Measurements from ENCODE around the gene NLRP5.
"Not testable (repeated sequence)": the region's sequence is repeated elsewhere in the genome, so short reads cannot be mapped to it uniquely, and the experiment has no call there.

NLRP5 gene

DNA sequence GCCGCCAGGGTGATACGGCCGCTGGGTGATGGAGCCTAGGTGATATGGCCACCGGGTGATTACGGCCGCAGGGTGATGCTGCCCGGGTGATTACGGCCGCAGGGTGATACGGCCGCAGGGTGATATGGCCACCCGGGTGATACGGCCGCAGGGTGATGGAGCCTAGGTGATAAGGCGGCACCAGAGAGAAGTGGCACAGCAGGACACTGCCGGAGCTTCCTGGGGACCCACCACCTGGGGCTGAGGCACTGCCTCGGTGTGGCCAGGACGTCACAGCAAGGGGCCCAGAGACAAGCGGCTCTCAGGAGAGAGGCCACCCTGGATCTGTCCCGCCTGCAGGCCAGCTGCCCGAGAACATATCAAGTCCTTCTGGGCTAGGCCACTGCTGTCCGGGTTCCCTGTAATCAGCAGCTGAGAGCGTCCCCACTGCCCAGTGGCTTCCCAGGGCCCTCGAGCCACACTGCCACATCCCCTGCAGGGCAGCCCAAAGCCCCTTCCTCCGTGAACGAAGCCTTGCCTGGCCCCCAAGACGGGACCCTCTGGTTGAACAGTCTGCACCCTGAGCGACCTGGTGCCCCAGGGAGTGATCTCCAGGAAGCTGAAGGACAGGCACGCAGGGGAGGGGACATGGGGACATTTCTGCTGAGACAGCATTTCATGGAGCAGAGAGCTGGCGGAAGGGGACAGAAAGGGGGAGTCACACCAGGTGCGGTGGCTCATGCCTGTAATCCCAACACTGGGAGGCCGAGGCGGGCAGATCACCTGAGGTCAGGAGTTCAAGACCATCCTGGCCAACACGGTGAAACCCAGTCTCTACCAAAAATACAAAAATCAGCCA is 112.4 kb downstream of the NLRP5 start:
- H3K79me2 ChIP-seq (ENCODE audit: control insufficient read depth, insufficient read depth, low read length, unreplicated experiment) = peaks cover 10% of the 10 kb centered on the region
- H3K4me1 ChIP-seq (ENCODE audit: control insufficient read depth, insufficient read depth, low read length, unreplicated experiment) = no peaks in the 10 kb centered on the region
- H2AFZ ChIP-seq (ENCODE audit: low read length, unreplicated experiment) = no peak overlapping the region
- H3K27ac ChIP-seq (ENCODE audit: low read depth, low read length) = no peak overlapping the region
- H3K4me3 ChIP-seq (ENCODE audit: low read depth, low read length) = no peak overlapping the region
- H3K36me3 ChIP-seq (ENCODE audit: insufficient read depth, low read length) = no peaks in the 10 kb centered on the region
- no peaks in the 10 kb centered on the region for H3K27me3 ChIP-seq (ENCODE audit: insufficient read depth, low read length)

DNA sequence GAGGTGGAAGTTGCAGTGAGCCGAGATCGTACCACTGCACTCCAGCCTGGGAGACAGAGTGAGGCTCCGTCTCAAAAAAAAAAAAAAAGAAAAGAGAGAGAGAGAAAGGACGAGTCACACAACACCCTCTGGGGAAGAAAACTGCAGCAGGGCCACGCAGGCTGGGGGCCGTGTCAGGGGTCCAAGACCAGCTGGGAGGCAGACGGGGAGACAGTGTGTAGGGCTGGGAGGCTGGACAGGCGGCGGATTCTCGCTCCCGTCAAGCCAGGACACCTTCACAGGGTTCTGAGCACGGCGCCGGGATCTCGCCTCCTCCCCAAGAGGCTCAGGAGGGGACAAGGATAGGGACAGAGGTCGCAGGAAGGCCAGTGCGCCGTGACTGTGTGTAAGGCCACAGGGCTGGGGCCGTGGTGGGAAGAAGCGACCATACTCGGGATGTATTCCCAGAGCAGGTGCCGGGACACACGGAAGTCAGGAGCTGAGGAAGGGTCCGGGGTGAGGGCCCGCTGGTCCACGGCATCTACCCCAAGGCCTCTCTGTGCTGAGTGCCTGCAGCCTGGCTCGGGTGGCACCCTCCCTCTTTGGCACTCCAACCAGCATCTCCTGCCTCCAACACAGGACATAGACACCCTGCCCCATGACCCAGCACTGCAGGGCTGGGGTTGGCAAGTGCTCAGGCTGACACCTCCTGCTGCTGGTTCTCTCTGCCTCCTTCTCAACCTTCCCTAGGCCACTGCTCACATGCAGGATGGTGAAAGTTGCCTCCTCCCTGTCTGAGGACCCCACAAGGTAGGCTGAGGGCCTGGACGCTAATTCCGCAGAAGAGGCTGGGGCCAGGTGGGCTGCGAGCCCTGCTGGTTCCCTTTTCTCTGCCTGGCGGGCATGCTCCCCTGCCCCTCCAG is 113.3 kb downstream of the NLRP5 start:
- Histone ChIP-seq H3K36me3 (ENCODE audit: insufficient read depth, low read length) (no peaks in the 10 kb centered on the region), H3K27me3 (ENCODE audit: insufficient read depth, low read length) (no peaks in the 10 kb centered on the region), H3K27ac (ENCODE audit: low read depth, low read length) (no peak overlapping the region), H3K79me2 (ENCODE audit: control insufficient read depth, insufficient read depth, low read length, unreplicated experiment) (peaks cover 17% of the 10 kb centered on the region), H2AFZ (ENCODE audit: low read length, unreplicated experiment) (no peak overlapping the region), H3K4me3 (ENCODE audit: low read depth, low read length) (no peak overlapping the region), H3K4me1 (ENCODE audit: control insufficient read depth, insufficient read depth, low read length, unreplicated experiment) (no peaks in the 10 kb centered on the region)

DNA sequence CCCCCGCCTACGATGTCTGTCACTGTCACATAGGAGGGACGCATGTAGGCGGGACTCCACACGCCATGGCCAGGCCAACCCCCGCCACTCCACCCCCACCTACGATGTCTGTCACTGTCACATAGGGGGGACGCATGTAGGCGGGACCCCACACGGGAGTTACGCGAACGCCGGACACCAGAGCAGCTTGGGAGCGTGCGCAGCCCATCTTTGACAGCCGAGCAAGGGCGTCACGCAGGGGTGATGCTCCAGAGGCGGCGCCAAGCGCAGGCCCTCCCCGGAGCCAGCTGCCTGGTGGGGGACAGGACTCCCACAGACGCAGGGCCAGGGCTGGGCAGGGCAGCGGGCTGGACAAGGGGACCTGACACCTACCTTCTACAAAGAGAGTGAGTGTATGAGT is 114.5 kb downstream of the NLRP5 start:
- no peaks in the 10 kb centered on the region for H3K4me1 ChIP-seq (ENCODE audit: control insufficient read depth, insufficient read depth, low read length, unreplicated experiment)
- H3K27ac ChIP-seq (ENCODE audit: low read depth, low read length) = no peak overlapping the region
- H3K27me3 ChIP-seq (ENCODE audit: insufficient read depth, low read length) = no peaks in the 10 kb centered on the region
- no peaks in the 10 kb centered on the region for H3K36me3 ChIP-seq (ENCODE audit: insufficient read depth, low read length)
- H3K4me3 ChIP-seq (ENCODE audit: low read depth, low read length) = no peak overlapping the region
- H3K79me2 ChIP-seq (ENCODE audit: control insufficient read depth, insufficient read depth, low read length, unreplicated experiment) = peaks cover 26% of the 10 kb centered on the region
- H2AFZ ChIP-seq (ENCODE audit: low read length, unreplicated experiment) = no peak overlapping the region

DNA sequence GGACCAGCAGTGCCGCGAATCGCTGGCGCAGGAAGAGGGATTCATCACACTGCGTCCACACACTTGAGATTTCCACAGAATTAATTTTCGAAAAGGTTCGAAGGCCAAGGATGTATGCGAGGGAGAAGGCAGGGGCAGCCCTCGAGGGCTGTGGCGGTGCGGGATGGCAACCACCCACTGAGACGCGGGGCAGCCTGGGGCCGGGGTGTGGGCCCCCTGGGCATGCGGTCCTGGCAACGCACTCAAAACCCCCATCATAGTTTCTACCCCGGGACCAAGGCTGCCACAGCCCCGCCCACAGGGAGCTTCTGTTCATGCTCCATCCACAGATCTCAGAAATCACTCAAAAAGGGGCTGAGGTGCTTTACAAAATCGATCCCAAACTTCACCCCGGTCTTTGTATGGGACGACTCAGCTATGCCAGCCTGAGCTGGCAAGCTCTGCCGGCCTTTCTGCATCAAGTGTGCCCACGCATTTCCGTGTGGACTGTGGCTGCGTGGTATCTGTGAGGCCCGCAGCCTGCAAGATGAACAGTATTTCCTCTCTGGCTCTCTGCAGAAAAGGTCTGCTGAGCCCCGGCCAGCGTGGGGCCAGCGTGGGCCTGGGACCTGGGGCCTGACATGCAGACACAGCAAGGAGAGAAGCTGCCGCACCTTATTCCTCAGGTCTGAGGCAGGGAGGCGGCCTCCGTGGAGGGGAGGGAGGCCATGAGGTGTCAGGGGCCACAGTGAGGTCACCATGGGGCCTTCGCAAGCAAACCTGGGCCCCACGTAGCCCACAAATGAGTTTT is 115.4 kb downstream of the NLRP5 start:
- Histone ChIP-seq H3K36me3 (ENCODE audit: insufficient read depth, low read length) (no peaks in the 10 kb centered on the region), H3K79me2 (ENCODE audit: control insufficient read depth, insufficient read depth, low read length, unreplicated experiment) (peaks cover 34% of the 10 kb centered on the region)

DNA sequence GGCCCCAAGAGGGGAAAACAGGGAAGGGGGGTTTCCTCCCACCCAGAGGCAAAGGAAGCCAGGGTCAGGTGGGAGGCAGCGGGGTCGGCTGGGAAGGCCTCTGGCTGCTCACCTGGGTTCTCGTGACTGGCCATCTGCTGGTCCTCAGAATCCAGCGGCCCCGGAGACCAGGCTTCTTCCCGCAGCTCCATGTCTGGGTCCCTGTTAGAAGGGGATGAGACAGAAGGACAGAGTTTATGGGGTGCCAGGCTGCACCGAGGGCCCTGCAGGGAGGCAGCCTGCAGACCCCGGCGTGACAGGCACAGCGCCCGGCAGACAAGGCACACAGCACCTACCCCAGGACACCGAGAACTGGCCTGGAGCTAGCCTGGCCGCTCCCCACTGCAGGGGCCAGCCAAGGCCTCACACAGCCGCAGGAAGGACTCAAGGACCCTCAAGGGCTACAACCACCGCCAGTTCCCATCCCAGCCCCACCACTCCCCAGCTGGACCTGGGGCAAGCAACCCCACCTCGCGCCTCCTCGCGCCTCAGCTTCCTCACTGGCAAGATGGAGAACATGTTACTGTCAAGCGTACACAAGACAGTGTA is 116.5 kb downstream of the NLRP5 start:
- Histone ChIP-seq H3K27ac (ENCODE audit: low read depth, low read length) (no peak overlapping the region), H3K4me1 (ENCODE audit: control insufficient read depth, insufficient read depth, low read length, unreplicated experiment) (no peaks in the 10 kb centered on the region), H3K36me3 (ENCODE audit: insufficient read depth, low read length) (no peaks in the 10 kb centered on the region), H2AFZ (ENCODE audit: low read length, unreplicated experiment) (no peak overlapping the region), H3K27me3 (ENCODE audit: insufficient read depth, low read length) (no peaks in the 10 kb centered on the region), H3K79me2 (ENCODE audit: control insufficient read depth, insufficient read depth, low read length, unreplicated experiment) (peaks cover 43% of the 10 kb centered on the region), H3K4me3 (ENCODE audit: low read depth, low read length) (no peak overlapping the region)

More for the DNA sequence above, 115.4 kb downstream of the NLRP5 start:
- Histone ChIP-seq H3K4me1 (ENCODE audit: control insufficient read depth, insufficient read depth, low read length, unreplicated experiment) (no peaks in the 10 kb centered on the region), H2AFZ (ENCODE audit: low read length, unreplicated experiment) (no peak overlapping the region), H3K4me3 (ENCODE audit: low read depth, low read length) (no peak overlapping the region), H3K27ac (ENCODE audit: low read depth, low read length) (no peak overlapping the region), H3K27me3 (ENCODE audit: insufficient read depth, low read length) (no peaks in the 10 kb centered on the region)

DNA sequence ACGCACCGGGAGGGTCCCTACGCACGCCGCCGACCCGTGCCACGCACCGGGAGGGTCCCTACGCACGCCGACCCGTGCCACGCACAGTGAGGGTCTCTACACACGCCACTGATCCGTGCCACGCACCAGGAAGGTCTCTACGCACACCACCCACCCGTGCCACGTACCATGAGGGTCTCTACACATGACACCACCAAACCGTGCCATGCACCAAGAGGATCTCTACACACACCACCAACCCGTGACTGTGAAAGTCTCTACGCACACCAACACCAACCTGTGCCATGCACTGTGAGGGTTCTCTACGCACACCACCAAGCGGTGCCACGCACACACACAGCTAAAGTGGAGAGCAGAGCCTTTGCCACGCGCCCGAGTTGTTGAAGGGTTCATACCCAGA is 117.8 kb downstream of the NLRP5 start:
- H3K4me1 ChIP-seq (ENCODE audit: control insufficient read depth, insufficient read depth, low read length, unreplicated experiment) = peaks cover 11% of the 10 kb centered on the region
- no peak overlapping the region for H3K4me3 ChIP-seq (ENCODE audit: low read depth, low read length)
- no peak overlapping the region for H3K27ac ChIP-seq (ENCODE audit: low read depth, low read length)
- H3K79me2 ChIP-seq (ENCODE audit: control insufficient read depth, insufficient read depth, low read length, unreplicated experiment) = peaks cover 56% of the 10 kb centered on the region
- no peaks in the 10 kb centered on the region for H3K27me3 ChIP-seq (ENCODE audit: insufficient read depth, low read length)
- H2AFZ ChIP-seq (ENCODE audit: low read length, unreplicated experiment) = no peak overlapping the region
- H3K36me3 ChIP-seq (ENCODE audit: insufficient read depth, low read length) = no peaks in the 10 kb centered on the region

DNA sequence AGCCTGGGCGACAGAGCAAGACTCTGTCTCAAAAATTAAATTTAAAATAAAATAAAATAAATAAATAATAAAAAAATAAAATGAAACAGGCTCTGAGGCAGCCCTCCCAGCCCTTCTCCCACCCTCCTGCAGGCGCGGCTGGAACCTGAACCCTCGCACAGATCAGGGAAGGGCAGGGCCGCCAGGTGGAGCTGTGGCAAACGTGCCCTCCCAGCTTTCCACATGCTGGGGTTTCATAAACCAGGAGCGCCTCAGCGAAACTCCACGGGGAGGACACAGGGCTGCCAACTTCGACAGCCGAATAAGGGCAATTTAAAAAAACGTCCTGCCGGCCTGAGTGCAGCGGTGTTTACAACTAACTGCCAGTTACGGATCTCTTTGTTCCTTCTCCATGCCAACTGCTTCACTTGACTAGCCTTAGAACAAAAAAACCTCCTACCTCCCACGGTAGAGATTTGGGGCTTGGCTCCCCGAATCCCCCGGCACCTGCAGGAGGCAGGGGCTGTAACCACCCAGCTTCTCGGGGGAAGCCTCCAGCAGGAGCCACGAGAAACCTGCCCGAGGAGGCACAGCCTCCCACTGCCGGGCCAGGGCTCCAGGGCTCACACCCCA is 118.6 kb downstream of the NLRP5 start:
- Histone ChIP-seq H3K36me3 (ENCODE audit: insufficient read depth, low read length) (no peaks in the 10 kb centered on the region), H3K79me2 (ENCODE audit: control insufficient read depth, insufficient read depth, low read length, unreplicated experiment) (peaks cover 62% of the 10 kb centered on the region), H3K4me1 (ENCODE audit: control insufficient read depth, insufficient read depth, low read length, unreplicated experiment) (peaks cover 14% of the 10 kb centered on the region), H3K27ac (ENCODE audit: low read depth, low read length) (no peak overlapping the region), H2AFZ (ENCODE audit: low read length, unreplicated experiment) (no peak overlapping the region), H3K27me3 (ENCODE audit: insufficient read depth, low read length) (no peaks in the 10 kb centered on the region), H3K4me3 (ENCODE audit: low read depth, low read length) (no peak overlapping the region)

DNA sequence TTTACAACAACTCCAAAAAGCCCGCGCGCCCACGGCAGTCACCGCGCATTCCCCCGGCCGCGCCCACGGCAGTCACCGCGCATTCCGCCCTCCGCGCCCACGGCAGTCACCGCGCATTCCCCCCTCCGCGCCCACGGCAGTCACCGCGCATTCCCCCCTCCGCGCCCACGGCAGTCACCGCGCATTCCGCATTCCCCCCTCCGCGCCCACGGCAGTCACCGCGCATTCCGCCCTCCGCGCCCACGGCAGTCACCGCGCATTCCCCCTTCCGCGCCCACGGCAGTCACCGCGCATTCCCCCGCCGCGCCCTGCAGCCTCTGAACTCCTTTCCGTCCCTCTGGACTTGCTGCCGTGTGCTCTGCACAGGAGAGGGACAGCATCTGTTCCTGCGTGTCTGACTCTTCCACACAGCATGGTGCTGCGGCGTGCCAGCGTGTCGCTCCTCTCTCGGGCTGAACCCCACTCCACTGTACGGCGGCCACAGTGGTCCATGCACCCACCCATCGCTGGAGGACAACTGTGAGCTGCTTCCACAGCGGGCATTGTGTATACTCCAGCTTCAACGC is 119.3 kb downstream of the NLRP5 start:
- Histone ChIP-seq H3K4me1 (ENCODE audit: control insufficient read depth, insufficient read depth, low read length, unreplicated experiment) (peaks cover 21% of the 10 kb centered on the region), H3K79me2 (ENCODE audit: control insufficient read depth, insufficient read depth, low read length, unreplicated experiment) (peaks cover 62% of the 10 kb centered on the region)
- H3K36me3 ChIP-seq (ENCODE audit: insufficient read depth, low read length); H3K27me3 ChIP-seq (ENCODE audit: insufficient read depth, low read length); H2AFZ ChIP-seq (ENCODE audit: low read length, unreplicated experiment); H3K27ac ChIP-seq (ENCODE audit: low read depth, low read length); H3K4me3 ChIP-seq (ENCODE audit: low read depth, low read length): not testable (repeated sequence)

DNA sequence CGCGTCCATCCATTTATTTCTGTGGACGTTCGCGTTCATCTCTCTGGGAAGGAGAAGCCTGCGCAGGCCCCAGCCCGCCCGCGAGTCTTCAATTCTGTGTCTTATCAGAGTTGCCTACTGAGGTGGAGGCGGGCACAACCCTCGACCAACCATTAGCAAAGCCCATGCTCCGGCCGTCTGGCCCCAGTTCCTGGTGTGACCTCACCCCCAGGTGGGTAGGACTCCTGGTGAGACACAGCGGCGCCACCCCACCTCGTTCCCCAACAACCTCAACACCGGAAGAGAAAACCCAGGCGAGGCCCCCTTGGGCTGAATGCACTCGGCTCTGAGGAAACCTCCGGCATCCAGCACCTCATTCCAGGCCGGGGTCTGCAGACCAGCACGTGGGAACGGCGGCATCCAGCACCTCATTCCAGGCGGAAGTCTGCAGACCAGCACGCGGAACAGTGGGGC is 119.8 kb downstream of the NLRP5 start:
- Histone ChIP-seq H3K79me2 (ENCODE audit: control insufficient read depth, insufficient read depth, low read length, unreplicated experiment) (peaks cover 62% of the 10 kb centered on the region), H3K27ac (ENCODE audit: low read depth, low read length) (no peak overlapping the region), H3K4me1 (ENCODE audit: control insufficient read depth, insufficient read depth, low read length, unreplicated experiment) (peaks cover 26% of the 10 kb centered on the region), H3K4me3 (ENCODE audit: low read depth, low read length) (no peak overlapping the region), H2AFZ (ENCODE audit: low read length, unreplicated experiment) (no peak overlapping the region), H3K27me3 (ENCODE audit: insufficient read depth, low read length) (no peaks in the 10 kb centered on the region), H3K36me3 (ENCODE audit: insufficient read depth, low read length) (no peaks in the 10 kb centered on the region)
